Uterus (tissue), 2 donors: ENCODE results near the gene GSTO2.

Source experiments
- POLR2A ChIP-seq, 2 donors: fragments of 450-650 bp; IDR thresholded peaks; one replicate each; pipeline ENCODE4 v1.6.1; 2016; ENCODE audit warnings: antibody characterized with exemption in 2 of 2, mild to moderate bottlenecking in 1 of 2, moderate library complexity in 1 of 2
- TF ChIP-seq, protein P1 (sequence below), 4 experiments: fragments of 200-600 bp in 2 of 4; fragments of 450-650 bp in 2 of 4; sonication (generic) in 2 of 4; IDR thresholded peaks; one replicate each; pipeline ENCODE4 v1.5.1; 2016 to 2019; ENCODE audit warnings: antibody characterized with exemption in 4 of 4, mild to moderate bottlenecking in 2 of 4, moderate library complexity in 1 of 4

- TF ChIP-seq, protein P1, sequence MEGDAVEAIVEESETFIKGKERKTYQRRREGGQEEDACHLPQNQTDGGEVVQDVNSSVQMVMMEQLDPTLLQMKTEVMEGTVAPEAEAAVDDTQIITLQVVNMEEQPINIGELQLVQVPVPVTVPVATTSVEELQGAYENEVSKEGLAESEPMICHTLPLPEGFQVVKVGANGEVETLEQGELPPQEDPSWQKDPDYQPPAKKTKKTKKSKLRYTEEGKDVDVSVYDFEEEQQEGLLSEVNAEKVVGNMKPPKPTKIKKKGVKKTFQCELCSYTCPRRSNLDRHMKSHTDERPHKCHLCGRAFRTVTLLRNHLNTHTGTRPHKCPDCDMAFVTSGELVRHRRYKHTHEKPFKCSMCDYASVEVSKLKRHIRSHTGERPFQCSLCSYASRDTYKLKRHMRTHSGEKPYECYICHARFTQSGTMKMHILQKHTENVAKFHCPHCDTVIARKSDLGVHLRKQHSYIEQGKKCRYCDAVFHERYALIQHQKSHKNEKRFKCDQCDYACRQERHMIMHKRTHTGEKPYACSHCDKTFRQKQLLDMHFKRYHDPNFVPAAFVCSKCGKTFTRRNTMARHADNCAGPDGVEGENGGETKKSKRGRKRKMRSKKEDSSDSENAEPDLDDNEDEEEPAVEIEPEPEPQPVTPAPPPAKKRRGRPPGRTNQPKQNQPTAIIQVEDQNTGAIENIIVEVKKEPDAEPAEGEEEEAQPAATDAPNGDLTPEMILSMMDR (IDR thresholded peaks at IDR 0.05), result no peak
- no peak for TF ChIP-seq POLR2A (IDR thresholded peaks at IDR 0.05)
Measured at GRCh38 chr10:104326991-104327610, 58.1 kb downstream of the GSTO2 start.
